Sigmoid colon (tissue), 7 donors: ENCODE measurements around the gene ALDH16A1. TPM values are rescaled to one million over a fixed set of nuclear protein-coding genes. Genes with fewer than 3 reads are reported as not detected.

Experiments used
- DNase-seq: peaks from one replicate; pipeline ENCODE4 v3.0.0-alpha.2; 2019
- H3K27ac ChIP-seq, 4 donors: fragments of 200-600 bp; sonication (generic); one replicate each; pipeline ENCODE4 v1.5.1; 2016 to 2019; ENCODE audit warnings: mild to moderate bottlenecking in 1 of 4
- H3K27me3 ChIP-seq, 3 donors: fragments of 200-600 bp; sonication (generic); one replicate each; pipeline ENCODE4 v1.5.1; 2019; ENCODE audit warnings: mild to moderate bottlenecking in 1 of 3
- H3K36me3 ChIP-seq, 4 donors: fragments of 200-600 bp; sonication (generic); one replicate each; pipeline ENCODE4 v1.5.1; 2016 to 2019
- H3K4me1 ChIP-seq, 4 donors: fragments of 200-600 bp; sonication (generic); one replicate each; pipeline ENCODE4 v1.5.1; 2017 to 2019
- H3K4me3 ChIP-seq, 4 donors: fragments of 200-600 bp; sonication (generic); one replicate each; pipeline ENCODE4 v1.5.1; 2017 to 2019; ENCODE audit warnings: mild to moderate bottlenecking in 2 of 4, moderate library complexity in 1 of 4
- H3K9me3 ChIP-seq, 4 donors: fragments of 200-600 bp in 3 of 4; sonication (generic) in 3 of 4; one replicate each; pipeline versions ENCODE4 v1.5.1 to v1.6.1; 2013 to 2019
- CTCF ChIP-seq, 4 experiments: fragments of 450-650 bp in 3 of 4; fragments of 200-600 bp in 1 of 4; IDR thresholded peaks; one replicate each; pipeline ENCODE4 v1.5.1; 2016 to 2019; ENCODE audit warnings: antibody characterized with exemption in 4 of 4, mild to moderate bottlenecking in 3 of 4, moderate library complexity in 2 of 4
- EP300 ChIP-seq, 4 donors: sonication (generic); formaldehyde crosslinking; IDR thresholded peaks; one replicate each; pipeline ENCODE4 v1.6.1; 2017; ENCODE audit warnings: antibody characterized with exemption in 4 of 4
- POLR2A ChIP-seq, 2 donors: fragments of 450-650 bp; IDR thresholded peaks; one replicate each; pipeline ENCODE4 v1.6.1; 2016; ENCODE audit warnings: antibody characterized with exemption in 2 of 2, mild to moderate bottlenecking in 2 of 2, moderate library complexity in 2 of 2
- POLR2AphosphoS5 ChIP-seq, 4 donors: sonication (generic); formaldehyde crosslinking; IDR thresholded peaks; one replicate each; pipeline ENCODE4 v1.6.1; 2017; ENCODE audit warnings: antibody characterized with exemption in 4 of 4
- WGBS, 2 donors: extraction: QIAGEN DNeasy Blood & Tissue Kit; methylation state at CpG; one replicate each; pipeline ENCODE4 v1.1.7; 2013; 5-methylcytosine and 5-hydroxymethylcytosine counted together
- intact Hi-C: fragments of 100-400 bp; cut with DNase I; formaldehyde crosslinking; loops from one replicate; pipeline ENCODE4 v1.15.1; 2023
- polyA plus RNA-seq, 3 donors: library from polyadenylated mRNA; stranded (reverse); fragments of 200-250 nt; gene quantifications; one replicate each; pipeline ENCODE4 v1.2.3, GENCODE V29; 2013
- total RNA-seq, 4 donors: library from RNA; depleted of rRNA; stranded (reverse); fragments of >200 nt; gene quantifications; one replicate each; pipeline ENCODE4 v1.1.0, GENCODE V29; 2016
- donor health status: healthy with polysubstance abuse.
- donor health status: Bipolar disorder and iron deficiency.
- donor health status: healthy.

Gene ALDH16A1
- total and polyA plus RNA-seq, 7 donors: 14.1 to 44.2 (median 18.0) TPM

GRCh38 chr19:49435670-49436069, 17.4 kb upstream of the ALDH16A1 start:
- intact Hi-C loops: no loop called here
- Histone ChIP-seq H3K4me1 (no peaks in the 10 kb centered on the region), H3K36me3 (no peaks in the 10 kb centered on the region), H3K27ac (no peak overlapping the region), H3K9me3 (no peaks in the 10 kb centered on the region), H3K27me3 (peaks cover 52 to 100% (median 97%) of the 10 kb centered on the region in 3 donors), H3K4me3 (no peak overlapping the region)
- TF ChIP-seq POLR2AphosphoS5 (IDR thresholded peaks at IDR 0.05) (no peak), EP300 (IDR thresholded peaks at IDR 0.05) (no peak), CTCF (IDR thresholded peaks at IDR 0.05) (no peak), POLR2A (IDR thresholded peaks at IDR 0.05) (no peak)
- WGBS, 2 donors: 80 to 86% methylated on average over 10 of the region's 10 CpGs
- no peak for DNase-seq

- peaks cover 0 to 6% (median 2%) of the 10 kb centered on the region in 4 donors for H3K4me1 ChIP-seq
- H3K36me3 ChIP-seq: no peaks in the 10 kb centered on the region
- H3K27ac ChIP-seq: no peak overlapping the region
- peaks cover 51 to 100% (median 97%) of the 10 kb centered on the region in 3 donors for H3K27me3 ChIP-seq
- 13 to 17% methylated on average over 42 of the region's 42 CpGs for WGBS, 2 donors
- intact Hi-C loops: no loop called here
- H3K4me3 ChIP-seq: no peak overlapping the region
- no peak for DNase-seq
- H3K9me3 ChIP-seq: no peaks in the 10 kb centered on the region
- TF ChIP-seq EP300 (IDR thresholded peaks at IDR 0.05) (no peak), POLR2A (IDR thresholded peaks at IDR 0.05) (no peak), CTCF (IDR thresholded peaks at IDR 0.05) (no peak), POLR2AphosphoS5 (IDR thresholded peaks at IDR 0.05) (no peak)
Measured at GRCh38 chr19:49436381-49437017, 16.5 kb upstream of the ALDH16A1 start.

- intact Hi-C loops: no loop called here
- DNase-seq: no peak
- Histone ChIP-seq H3K4me1 (peaks cover 0 to 13% (median 7%) of the 10 kb centered on the region in 4 donors), H3K27ac (no peak overlapping the region), H3K4me3 (no peak overlapping the region), H3K27me3 (peaks cover 49 to 100% (median 97%) of the 10 kb centered on the region in 3 donors), H3K9me3 (no peaks in the 10 kb centered on the region), H3K36me3 (no peaks in the 10 kb centered on the region)
- no peak for TF ChIP-seq POLR2A (IDR thresholded peaks at IDR 0.05)
- TF ChIP-seq EP300 (IDR thresholded peaks at IDR 0.05): no peak
- no peak for TF ChIP-seq POLR2AphosphoS5 (IDR thresholded peaks at IDR 0.05)
- TF ChIP-seq CTCF (IDR thresholded peaks at IDR 0.05): no peak
- WGBS, 2 donors: 15 to 17% methylated on average over 8 of the region's 8 CpGs
Measured at GRCh38 chr19:49437231-49437630, 15.8 kb upstream of the ALDH16A1 start.

- intact Hi-C loops: no loop called here
- DNase-seq: no peak
- Histone ChIP-seq H3K27ac (no peak overlapping the region), H3K36me3 (no peaks in the 10 kb centered on the region), H3K4me3 (no peak overlapping the region), H3K27me3 (peaks cover 42 to 100% (median 94%) of the 10 kb centered on the region in 3 donors), H3K9me3 (no peaks in the 10 kb centered on the region), H3K4me1 (peaks cover 0 to 23% (median 16%) of the 10 kb centered on the region in 4 donors)
- 11 to 14% methylated on average over 6 of the region's 6 CpGs for WGBS, 2 donors
- TF ChIP-seq POLR2A (IDR thresholded peaks at IDR 0.05) (no peak), POLR2AphosphoS5 (IDR thresholded peaks at IDR 0.05) (no peak), EP300 (IDR thresholded peaks at IDR 0.05) (no peak), CTCF (IDR thresholded peaks at IDR 0.05) (no peak)
Measured at GRCh38 chr19:49438261-49438660, 14.8 kb upstream of the ALDH16A1 start.
